Esophagus (tissue), 2 donors: ENCODE results near the gene VAPA. TPM values are rescaled to one million over a fixed set of nuclear protein-coding genes. Genes with fewer than 3 reads are reported as not detected.
"Not testable (repeated sequence)": the region's sequence is repeated elsewhere in the genome, so short reads cannot be mapped to it uniquely, and the experiment has no call there.

Experiments used
- H3K27ac ChIP-seq, 2 donors: one replicate each; pipeline ENCODE4 v1.5.1; 2013; ENCODE audit warnings: low read depth in 2 of 2, mild to moderate bottlenecking in 2 of 2, inconsistent platforms in 1 of 2, low read length in 1 of 2, moderate library complexity in 1 of 2
- H3K27me3 ChIP-seq, 2 donors: one replicate each; pipeline ENCODE4 v1.6.1; 2013; ENCODE audit warnings: low read length in 2 of 2, control low read depth in 1 of 2, mild to moderate bottlenecking in 1 of 2; ENCODE audit not compliant: insufficient read depth in 2 of 2, control insufficient read depth in 1 of 2
- H3K36me3 ChIP-seq, 2 donors: one replicate each; pipeline ENCODE4 v1.6.1; 2013; ENCODE audit warnings: low read length in 1 of 2; ENCODE audit not compliant: control insufficient read depth in 2 of 2, insufficient read depth in 2 of 2
- H3K4me1 ChIP-seq, 2 donors: one replicate each; pipeline ENCODE4 v1.6.1; 2013; ENCODE audit warnings: low read length in 1 of 2; ENCODE audit not compliant: control insufficient read depth in 2 of 2, insufficient read depth in 2 of 2
- H3K4me3 ChIP-seq, 2 donors: one replicate each; pipeline ENCODE4 v1.5.1; 2013; ENCODE audit warnings: low read length in 2 of 2, mild to moderate bottlenecking in 2 of 2, low read depth in 1 of 2, moderate library complexity in 1 of 2
- H3K9me3 ChIP-seq, 2 donors: one replicate each; pipeline ENCODE4 v1.6.1; 2013; ENCODE audit warnings: mild to moderate bottlenecking in 2 of 2, low read depth in 1 of 2, low read length in 1 of 2, moderate library complexity in 1 of 2; ENCODE audit not compliant: control insufficient read depth in 2 of 2, insufficient read depth in 1 of 2
- WGBS, 2 donors: extraction: QIAGEN DNeasy Blood & Tissue Kit; methylation state at CpG; one replicate each; pipeline ENCODE4 v1.1.7; 2013; 5-methylcytosine and 5-hydroxymethylcytosine counted together
- polyA plus RNA-seq, 2 donors: library from polyadenylated mRNA; stranded (reverse); fragments of 200-250 nt; gene quantifications; one replicate each; pipeline ENCODE4 v1.2.3, GENCODE V29; 2013
- donor health status: healthy with polysubstance abuse.
- donor health status: Bipolar disorder and iron deficiency.

The VAPA gene
- polyA plus RNA-seq, 2 donors, result 127 to 189 TPM

GRCh38 chr18:9898792-9899549 lies 14.8 kb upstream of the VAPA start:
- H3K27me3 ChIP-seq, result no peaks in the 10 kb centered on the region
- H3K27ac ChIP-seq, result no peak overlapping the region
- 72 to 74% methylated on average over 11 of the region's 11 CpGs for WGBS, 2 donors
- no peaks in the 10 kb centered on the region for H3K9me3 ChIP-seq
- no peaks in the 10 kb centered on the region for H3K36me3 ChIP-seq
- no peak overlapping the region for H3K4me3 ChIP-seq
- H3K4me1 ChIP-seq, result no peaks in the 10 kb centered on the region

- H3K27ac ChIP-seq, H3K27me3 ChIP-seq, H3K36me3 ChIP-seq, H3K4me1 ChIP-seq, H3K9me3 ChIP-seq, H3K4me3 ChIP-seq: not testable (repeated sequence)
- WGBS, 2 donors, result 91 to 92% methylated on average over 1 of the region's 1 CpG
Measured at GRCh38 chr18:9899550-9899930, 14.3 kb upstream of the VAPA start.

- Histone ChIP-seq H3K4me3 (no peak overlapping the region), H3K36me3 (no peaks in the 10 kb centered on the region), H3K27me3 (no peaks in the 10 kb centered on the region), H3K27ac (no peak overlapping the region), H3K4me1 (no peaks in the 10 kb centered on the region), H3K9me3 (no peaks in the 10 kb centered on the region)
- 81 to 85% methylated on average over 7 of the region's 7 CpGs for WGBS, 2 donors
Measured at GRCh38 chr18:9900699-9901098, 13.1 kb upstream of the VAPA start.

GRCh38 chr18:9901377-9901776 lies 12.4 kb upstream of the VAPA start:
- Histone ChIP-seq H3K4me1 (no peaks in the 10 kb centered on the region), H3K9me3 (no peaks in the 10 kb centered on the region), H3K36me3 (no peaks in the 10 kb centered on the region), H3K27me3 (no peaks in the 10 kb centered on the region), H3K4me3 (no peak overlapping the region), H3K27ac (no peak overlapping the region)
- 88 to 91% methylated on average over 3 of the region's 3 CpGs for WGBS, 2 donors

- H3K36me3 ChIP-seq, H3K27me3 ChIP-seq, H3K27ac ChIP-seq, H3K9me3 ChIP-seq, H3K4me1 ChIP-seq, H3K4me3 ChIP-seq: not testable (repeated sequence)
- 78% methylated on average over 14 of the region's 14 CpGs for WGBS, 2 donors
Measured at GRCh38 chr18:9902264-9902663, 11.6 kb upstream of the VAPA start.

GRCh38 chr18:9902832-9903231 lies 11.0 kb upstream of the VAPA start:
- Histone ChIP-seq H3K27ac (no peak overlapping the region), H3K27me3 (no peaks in the 10 kb centered on the region), H3K36me3 (no peaks in the 10 kb centered on the region), H3K9me3 (no peaks in the 10 kb centered on the region), H3K4me3 (no peak overlapping the region), H3K4me1 (no peaks in the 10 kb centered on the region)
- WGBS, 2 donors, result 82 to 83% methylated on average over 10 of the region's 10 CpGs

- H3K4me1 ChIP-seq, result no peaks in the 10 kb centered on the region
- H3K27me3 ChIP-seq, result no peaks in the 10 kb centered on the region
Measured at GRCh38 chr18:9905401-9905922, 8.4 kb upstream of the VAPA start.

GRCh38 chr18:9906481-9906880 lies 7.3 kb upstream of the VAPA start:
- 84 to 91% methylated on average over 3 of the region's 3 CpGs for WGBS, 2 donors
- peaks cover 0 to 2% of the 10 kb centered on the region in 2 donors for H3K36me3 ChIP-seq
- no peak overlapping the region for H3K27ac ChIP-seq
- no peaks in the 10 kb centered on the region for H3K27me3 ChIP-seq
- no peak overlapping the region for H3K4me3 ChIP-seq
- no peaks in the 10 kb centered on the region for H3K9me3 ChIP-seq
- H3K4me1 ChIP-seq, result no peaks in the 10 kb centered on the region

More at GRCh38 chr18:9905401-9905922, 8.4 kb upstream of the VAPA start:
- H3K36me3 ChIP-seq, result peaks cover 0 to 2% of the 10 kb centered on the region in 2 donors
- no peak overlapping the region for H3K27ac ChIP-seq
- 53 to 65% methylated on average over 5 of the region's 5 CpGs for WGBS, 2 donors
- no peak overlapping the region for H3K4me3 ChIP-seq
- no peaks in the 10 kb centered on the region for H3K9me3 ChIP-seq

- peaks cover 0 to 2% of the 10 kb centered on the region in 2 donors for H3K36me3 ChIP-seq
- WGBS, 2 donors, result 92 to 94% methylated on average over 4 of the region's 4 CpGs
- no peaks in the 10 kb centered on the region for H3K9me3 ChIP-seq
- H3K27me3 ChIP-seq, result no peaks in the 10 kb centered on the region
- no peak overlapping the region for H3K4me3 ChIP-seq
- H3K4me1 ChIP-seq, result no peaks in the 10 kb centered on the region
- H3K27ac ChIP-seq, result no peak overlapping the region
Measured at GRCh38 chr18:9907867-9908266, 5.9 kb upstream of the VAPA start.

- Histone ChIP-seq H3K4me1 (no peaks in the 10 kb centered on the region), H3K4me3 (no peak overlapping the region), H3K27me3 (no peaks in the 10 kb centered on the region), H3K36me3 (peaks cover 0 to 2% of the 10 kb centered on the region in 2 donors), H3K9me3 (no peaks in the 10 kb centered on the region), H3K27ac (no peak overlapping the region)
Measured at GRCh38 chr18:9910071-9910470, 3.7 kb upstream of the VAPA start.
